MM.1S (cell line): ENCODE results near the gene UGT1A7.

Experiments
- DNase-seq: peaks from one replicate; pipeline ENCODE4 v3.0.0-alpha.2; 2015
- H2AFZ ChIP-seq: fragments of 300-600 bp; sonication (generic); 2 replicates; pipeline ENCODE4 v1.6.0; 2016; ENCODE audit warnings: antibody characterized with exemption, low read length
- H3F3A ChIP-seq: fragments of 300-600 bp; sonication (generic); 2 replicates; pipeline ENCODE4 v1.6.1; 2016; ENCODE audit warnings: mild to moderate bottlenecking, antibody characterized with exemption, low read length, moderate library complexity, mixed read lengths; ENCODE audit not compliant: insufficient read depth
- H3K27ac ChIP-seq: fragments of 300-600 bp; sonication (generic); 2 replicates; pipeline ENCODE4 v1.5.1; 2016; ENCODE audit warnings: mild to moderate bottlenecking, low read length
- H3K27me3 ChIP-seq: fragments of 300-600 bp; sonication (generic); replicated peaks from 2 replicates; pipeline ENCODE4 v1.6.0; 2016; ENCODE audit warnings: low read length; ENCODE audit not compliant: insufficient read depth
- H3K36me3 ChIP-seq: fragments of 300-600 bp; sonication (generic); replicated peaks from 2 replicates; pipeline ENCODE4 v1.6.1; 2016; ENCODE audit warnings: mild to moderate bottlenecking, low read length, mixed read lengths; ENCODE audit not compliant: insufficient read depth
- H3K4me1 ChIP-seq: fragments of 300-600 bp; sonication (generic); 2 replicates; pipeline ENCODE4 v1.6.1; 2016; ENCODE audit warnings: low read length, mixed read lengths
- H3K4me2 ChIP-seq: fragments of 300-600 bp; sonication (generic); 2 replicates; pipeline ENCODE4 v1.6.0; 2016; ENCODE audit warnings: low read depth, low read length
- H3K4me3 ChIP-seq: fragments of 300-600 bp; sonication (generic); 2 replicates; pipeline ENCODE4 v1.5.1; 2016; ENCODE audit warnings: low read length, mixed read lengths
- H3K79me2 ChIP-seq: fragments of 300-600 bp; sonication (generic); 2 replicates; pipeline ENCODE4 v1.6.1; 2016; ENCODE audit warnings: mixed run types, low read length, mixed read lengths
- H3K9ac ChIP-seq: fragments of 300-600 bp; sonication (generic); 2 replicates; pipeline ENCODE4 v1.6.1; 2016; ENCODE audit warnings: low read length, mixed read lengths
- H3K9me2 ChIP-seq: fragments of 300-600 bp; sonication (generic); replicated peaks from 2 replicates; pipeline ENCODE4 v1.6.1; 2016; ENCODE audit warnings: mild to moderate bottlenecking, low read length, mixed read lengths; ENCODE audit not compliant: insufficient read depth
- H3K9me3 ChIP-seq: fragments of 300-600 bp; sonication (generic); replicated peaks from 2 replicates; pipeline ENCODE4 v1.6.1; 2016; ENCODE audit warnings: mild to moderate bottlenecking, low read length, mixed read lengths; ENCODE audit not compliant: insufficient read depth
- H4K20me1 ChIP-seq: fragments of 300-600 bp; sonication (generic); 2 replicates; pipeline ENCODE4 v1.6.1; 2016; ENCODE audit warnings: mild to moderate bottlenecking, low read length, moderate library complexity, mixed read lengths; ENCODE audit not compliant: insufficient read depth
- CTCF ChIP-seq: fragments of 300-600 bp; sonication (generic); IDR thresholded peaks from 2 replicates; pipeline ENCODE4 v1.5.1; 2016; ENCODE audit warnings: antibody characterized with exemption, low read length, mixed read lengths
- EZH2 ChIP-seq: fragments of 300-600 bp; sonication (generic); optimal IDR thresholded peaks from 2 replicates; pipeline ENCODE3; 2017; ENCODE audit warnings: low read depth, mild to moderate bottlenecking, antibody characterized with exemption, low read length, mixed read lengths
- EZH2phosphoT487 ChIP-seq: fragments of 300-600 bp; sonication (generic); IDR thresholded peaks from 2 replicates; pipeline ENCODE4 v1.6.1; 2018; ENCODE audit warnings: antibody characterized with exemption, low read length

The UGT1A7 gene

GRCh38 chr2:233793465-233794127 lies 111.9 kb downstream of the UGT1A7 start:
- no peaks in the 10 kb centered on the region for H3K27me3 ChIP-seq
- no peaks in the 10 kb centered on the region for H3K9me2 ChIP-seq
- no peak overlapping the region for H3K4me2 ChIP-seq
- H3K79me2 ChIP-seq = no peaks in the 10 kb centered on the region
- no peak overlapping the region for H2AFZ ChIP-seq
- no peaks in the 10 kb centered on the region for H3F3A ChIP-seq
- no peaks in the 10 kb centered on the region for H3K4me1 ChIP-seq
- no peak overlapping the region for H3K9ac ChIP-seq
- H3K4me3 ChIP-seq = no peak overlapping the region
- no peaks in the 10 kb centered on the region for H3K9me3 ChIP-seq
- H4K20me1 ChIP-seq = no peaks in the 10 kb centered on the region
- H3K36me3 ChIP-seq = no peaks in the 10 kb centered on the region
- DNase-seq = no peak
- no peak for TF ChIP-seq EZH2phosphoT487
- TF ChIP-seq CTCF = no peak
- no peak overlapping the region for H3K27ac ChIP-seq

GRCh38 chr2:233794128-233794658 lies 112.5 kb downstream of the UGT1A7 start:
- Histone ChIP-seq H3K27ac (no peak overlapping the region), H3K36me3 (no peaks in the 10 kb centered on the region), H3K9ac (no peak overlapping the region), H3K27me3 (no peaks in the 10 kb centered on the region), H3K4me2 (no peak overlapping the region), H3K9me2 (no peaks in the 10 kb centered on the region), H3K4me1 (no peaks in the 10 kb centered on the region), H3K9me3 (no peaks in the 10 kb centered on the region), H3K79me2 (no peaks in the 10 kb centered on the region), H3F3A (no peaks in the 10 kb centered on the region), H4K20me1 (no peaks in the 10 kb centered on the region), H2AFZ (no peak overlapping the region), H3K4me3 (no peak overlapping the region)
- DNase-seq = no peak
- TF ChIP-seq EZH2phosphoT487 (no peak), EZH2 (no peak), CTCF (no peak)

- no peak for TF ChIP-seq EZH2
- no peak for TF ChIP-seq CTCF
- TF ChIP-seq EZH2phosphoT487 = no peak
- no peak overlapping the region for H3K9ac ChIP-seq
- no peaks in the 10 kb centered on the region for H3K36me3 ChIP-seq
These were observed 114.1 kb downstream of the UGT1A7 start for GRCh38 chr2:233795735-233796171.

More at GRCh38 chr2:233795735-233796171, 114.1 kb downstream of the UGT1A7 start:
- H3K9me3 ChIP-seq = no peaks in the 10 kb centered on the region
- peaks cover under 1% of the 10 kb centered on the region for H3K4me1 ChIP-seq
- H3F3A ChIP-seq = no peaks in the 10 kb centered on the region
- H4K20me1 ChIP-seq = no peaks in the 10 kb centered on the region
- no peaks in the 10 kb centered on the region for H3K79me2 ChIP-seq
- H2AFZ ChIP-seq = no peak overlapping the region
- H3K27me3 ChIP-seq = no peaks in the 10 kb centered on the region
- no peak overlapping the region for H3K4me3 ChIP-seq
- no peaks in the 10 kb centered on the region for H3K9me2 ChIP-seq
- H3K4me2 ChIP-seq = no peak overlapping the region
- no peak for DNase-seq
- H3K27ac ChIP-seq = no peak overlapping the region
